ENCODE measurements around the gene PHLDB2. TPM values are rescaled to one million over a fixed set of nuclear protein-coding genes. Genes with fewer than 3 reads are reported as not detected.

The PHLDB2 gene
- total and polyA plus RNA-seq, 11 donors, result 59.0 to 280 (median 115) TPM

GRCh38 chr3:111984636-111985298 lies 125.7 kb downstream of the PHLDB2 start:
- TF ChIP-seq POLR2A (IDR thresholded peaks at IDR 0.05) (no peak), CTCF (IDR thresholded peaks at IDR 0.05) (no peak)
- ATAC-seq, result no peak
- 31 to 57% (median 48%) methylated on average over 2 of the region's 2 CpGs for WGBS, 4 donors

GRCh38 chr3:111986800-111987199 lies 127.7 kb downstream of the PHLDB2 start:
- ATAC-seq (no peak), DNase-seq (no peak)
- TF ChIP-seq CTCF (IDR thresholded peaks at IDR 0.05) (no peak), POLR2A (IDR thresholded peaks at IDR 0.05) (no peak)
- Histone ChIP-seq H3K27ac (no peak overlapping the region), H3K36me3 (peaks cover 0 to 72% (median 48%) of the 10 kb centered on the region in 9 donors), H3K4me1 (peaks cover 0 to 20% (median 6%) of the 10 kb centered on the region in 12 donors), H3K9me3 (no peaks in the 10 kb centered on the region), H3K4me3 (no peak overlapping the region), H3K27me3 (no peaks in the 10 kb centered on the region)
- 86 to 91% (median 89%) methylated on average over 3 of the region's 3 CpGs for WGBS, 4 donors
- intact Hi-C loops (cut with DNase I), result loop anchor here in 4 of 10 donors (5.0 kb wide), 1 partner anchor 56 kb away; no protein-coding TSS in a partner anchor

More at GRCh38 chr3:111984636-111985298, 125.7 kb downstream of the PHLDB2 start:
- peaks cover 0 to 40% (median 22%) of the 10 kb centered on the region in 12 donors for H3K4me1 ChIP-seq
- no peak for DNase-seq
- no peak overlapping the region for H3K4me3 ChIP-seq
- peaks cover 0 to 55% (median 33%) of the 10 kb centered on the region in 9 donors for H3K36me3 ChIP-seq
- H3K27me3 ChIP-seq, result no peaks in the 10 kb centered on the region
- no peaks in the 10 kb centered on the region for H3K9me3 ChIP-seq
- intact Hi-C loops (cut with DNase I), result loop anchor here in 5 of 10 donors (2.0 to 5.0 kb wide), 2 partner anchors 22 to 58 kb away; no protein-coding TSS in a partner anchor
- H3K27ac ChIP-seq, result no peak overlapping the region

- no peak for DNase-seq
- WGBS, 4 donors, result 57 to 66% (median 58%) methylated on average over 3 of the region's 3 CpGs
- Histone ChIP-seq H3K4me3 (no peak overlapping the region), H3K27ac (no peak overlapping the region), H3K27me3 (no peaks in the 10 kb centered on the region), H3K36me3 (peaks cover 0 to 78% (median 62%) of the 10 kb centered on the region in 9 donors), H3K9me3 (no peaks in the 10 kb centered on the region), H3K4me1 (peaks cover 0 to 6% (median 0%) of the 10 kb centered on the region in 12 donors)
- intact Hi-C loops (cut with DNase I), result loop anchor here in 6 of 10 donors (1.0 to 5.0 kb wide), 5 partner anchors 24 to 54 kb away; no protein-coding TSS in a partner anchor
- TF ChIP-seq POLR2A (IDR thresholded peaks at IDR 0.05) (no peak), CTCF (IDR thresholded peaks at IDR 0.05) (peak; percentile 47 to 81 (median 62))
- peak; percentile 51 to 85 (median 70) for ATAC-seq
Measured at GRCh38 chr3:111989061-111989678, 130.1 kb downstream of the PHLDB2 start.

- DNase-seq, result no peak
- Histone ChIP-seq H3K4me3 (no peak overlapping the region), H3K27ac (no peak overlapping the region), H3K27me3 (peaks cover 0 to under 1% (median 0%) of the 10 kb centered on the region in 9 donors), H3K36me3 (peaks cover 0 to 55% (median 39%) of the 10 kb centered on the region in 9 donors), H3K9me3 (no peaks in the 10 kb centered on the region), H3K4me1 (peaks cover 0 to 6% (median 0%) of the 10 kb centered on the region in 12 donors)
- intact Hi-C loops (cut with DNase I), result no loop called here
- no peak for ATAC-seq
- 66 to 94% (median 78%) methylated on average over 2 of the region's 2 CpGs for WGBS, 4 donors
- TF ChIP-seq POLR2A (IDR thresholded peaks at IDR 0.05) (no peak), CTCF (IDR thresholded peaks at IDR 0.05) (no peak)
Measured at GRCh38 chr3:111993038-111993437, 134.0 kb downstream of the PHLDB2 start.

All from heart left ventricle (tissue), 16 donors.